Osteocyte (in vitro differentiated cells): ENCODE measurements around the gene INTS3. TPM values are rescaled to one million over a fixed set of nuclear protein-coding genes. Genes with fewer than 3 reads are reported as not detected.

ENCODE experiments used
- DNase-seq: peaks from one replicate; pipeline ENCODE4 v3.0.0; 2021; ENCODE audit warnings: mixed read lengths; ENCODE audit not compliant: unreplicated experiment; ENCODE audit errors: extremely low spot score
- H3K27ac Mint-ChIP-seq: one replicate; pipeline ENCODE4 v1.8.0; 2021; ENCODE audit warnings: mild to moderate bottlenecking, mixed read lengths; ENCODE audit not compliant: unreplicated experiment
- H3K27me3 Mint-ChIP-seq: one replicate; pipeline ENCODE4 v1.8.0; 2021; ENCODE audit warnings: mixed read lengths; ENCODE audit not compliant: unreplicated experiment
- H3K36me3 Mint-ChIP-seq: one replicate; pipeline ENCODE4 v1.8.0; 2021; ENCODE audit warnings: mixed read lengths; ENCODE audit not compliant: unreplicated experiment
- H3K4me1 Mint-ChIP-seq: one replicate; pipeline ENCODE4 v1.8.0; 2021; ENCODE audit warnings: mixed read lengths; ENCODE audit not compliant: unreplicated experiment
- H3K4me3 Mint-ChIP-seq: one replicate; pipeline ENCODE4 v1.8.0; 2021; ENCODE audit warnings: mild to moderate bottlenecking, moderate library complexity, mixed read lengths; ENCODE audit not compliant: unreplicated experiment
- H3K9me3 Mint-ChIP-seq: one replicate; pipeline ENCODE4 v1.8.0; 2021; ENCODE audit warnings: mixed read lengths; ENCODE audit not compliant: unreplicated experiment
- total RNA-seq: library from RNA; stranded (reverse); gene quantifications from 2 replicates; pipeline ENCODE4 v1.2.1, GENCODE V29; 2021
- TF ChIP-seq, protein P1 (sequence below): fragments of 200-600 bp; sonication (generic); IDR thresholded peaks from 2 replicates; pipeline ENCODE4 v1.5.0; 2021; ENCODE audit warnings: antibody characterized with exemption, mild to moderate bottlenecking, moderate library complexity

The INTS3 gene
- total RNA-seq, 1 donor from 2014 or later = 65.9 TPM

DNA sequence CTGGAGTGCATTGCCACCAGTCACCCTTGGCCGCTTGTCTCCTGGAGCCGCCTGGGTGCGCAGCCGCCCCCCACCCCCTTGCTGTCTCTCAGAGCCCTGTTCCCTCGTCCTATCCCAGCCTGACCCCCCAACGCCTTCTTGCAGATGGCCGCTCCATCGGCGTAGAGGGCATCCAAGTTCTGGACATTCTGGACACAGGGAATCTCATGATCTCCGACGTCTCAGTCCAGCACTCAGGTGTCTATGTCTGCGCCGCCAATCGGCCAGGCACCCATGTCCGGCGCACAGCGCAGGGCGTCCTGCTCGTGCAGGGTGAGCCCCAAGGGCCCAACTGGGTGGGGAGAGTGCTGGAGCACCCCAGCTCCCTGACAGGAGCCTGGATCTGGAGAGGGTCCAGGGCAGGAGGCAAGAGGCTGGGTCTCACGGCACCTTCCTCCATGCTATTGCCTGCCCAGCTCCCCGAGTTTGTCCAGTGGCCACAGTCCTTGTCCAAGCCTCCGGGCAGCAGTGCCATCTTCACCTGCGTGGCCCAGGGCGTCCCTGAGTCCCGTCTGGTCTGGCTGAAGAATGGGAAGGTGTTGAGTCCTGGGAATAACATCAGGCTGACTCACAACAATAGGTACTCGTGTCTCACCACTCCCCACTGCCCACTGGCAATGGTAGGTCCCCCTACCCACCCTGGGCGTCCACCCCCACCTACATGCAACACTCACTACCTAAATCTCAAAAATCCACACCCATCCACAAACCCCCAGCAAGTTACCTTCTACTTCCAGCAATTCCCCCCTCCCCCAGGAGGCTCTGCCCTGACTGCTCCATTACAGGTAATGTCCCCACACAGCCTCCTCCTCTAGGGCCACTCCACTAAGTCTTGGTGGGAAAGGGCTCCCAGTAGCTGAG is 72.0 kb downstream of the INTS3 start:
- H3K27me3 Mint-ChIP-seq = no peaks in the 10 kb centered on the region
- peaks cover 6% of the 10 kb centered on the region for H3K4me1 Mint-ChIP-seq
- H3K27ac Mint-ChIP-seq = no peak overlapping the region
- H3K36me3 Mint-ChIP-seq = peaks cover 8% of the 10 kb centered on the region
- TF ChIP-seq, protein P1, sequence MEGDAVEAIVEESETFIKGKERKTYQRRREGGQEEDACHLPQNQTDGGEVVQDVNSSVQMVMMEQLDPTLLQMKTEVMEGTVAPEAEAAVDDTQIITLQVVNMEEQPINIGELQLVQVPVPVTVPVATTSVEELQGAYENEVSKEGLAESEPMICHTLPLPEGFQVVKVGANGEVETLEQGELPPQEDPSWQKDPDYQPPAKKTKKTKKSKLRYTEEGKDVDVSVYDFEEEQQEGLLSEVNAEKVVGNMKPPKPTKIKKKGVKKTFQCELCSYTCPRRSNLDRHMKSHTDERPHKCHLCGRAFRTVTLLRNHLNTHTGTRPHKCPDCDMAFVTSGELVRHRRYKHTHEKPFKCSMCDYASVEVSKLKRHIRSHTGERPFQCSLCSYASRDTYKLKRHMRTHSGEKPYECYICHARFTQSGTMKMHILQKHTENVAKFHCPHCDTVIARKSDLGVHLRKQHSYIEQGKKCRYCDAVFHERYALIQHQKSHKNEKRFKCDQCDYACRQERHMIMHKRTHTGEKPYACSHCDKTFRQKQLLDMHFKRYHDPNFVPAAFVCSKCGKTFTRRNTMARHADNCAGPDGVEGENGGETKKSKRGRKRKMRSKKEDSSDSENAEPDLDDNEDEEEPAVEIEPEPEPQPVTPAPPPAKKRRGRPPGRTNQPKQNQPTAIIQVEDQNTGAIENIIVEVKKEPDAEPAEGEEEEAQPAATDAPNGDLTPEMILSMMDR = no peak
- no peak for DNase-seq
- no peaks in the 10 kb centered on the region for H3K9me3 Mint-ChIP-seq
- no peak overlapping the region for H3K4me3 Mint-ChIP-seq

DNA sequence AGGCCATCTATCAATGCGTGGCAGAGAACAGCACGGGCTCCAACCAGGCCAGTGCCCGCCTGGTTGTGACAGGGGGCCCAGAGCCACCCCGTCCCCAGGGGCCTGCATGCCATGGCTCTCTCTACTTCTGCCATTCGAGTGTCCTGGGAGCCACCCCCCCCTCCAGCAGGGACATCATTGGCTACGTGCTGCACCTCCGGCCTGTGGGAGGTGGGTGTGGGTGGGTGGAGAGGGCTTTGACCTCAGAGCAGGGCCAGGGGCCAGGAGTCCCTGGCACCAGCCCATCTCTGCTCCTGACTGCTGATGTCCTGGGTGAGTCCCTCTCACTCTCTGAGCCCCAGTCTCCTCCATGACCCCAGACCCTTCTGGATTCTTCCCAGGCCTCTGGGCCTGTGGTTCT is 72.7 kb downstream of the INTS3 start:
- peaks cover 8% of the 10 kb centered on the region for H3K36me3 Mint-ChIP-seq
- no peak overlapping the region for H3K4me3 Mint-ChIP-seq
- TF ChIP-seq, protein P1 = no peak
- DNase-seq = no peak
- H3K4me1 Mint-ChIP-seq = peaks cover 8% of the 10 kb centered on the region
- no peaks in the 10 kb centered on the region for H3K9me3 Mint-ChIP-seq
- no peak overlapping the region for H3K27ac Mint-ChIP-seq
- no peaks in the 10 kb centered on the region for H3K27me3 Mint-ChIP-seq

DNA sequence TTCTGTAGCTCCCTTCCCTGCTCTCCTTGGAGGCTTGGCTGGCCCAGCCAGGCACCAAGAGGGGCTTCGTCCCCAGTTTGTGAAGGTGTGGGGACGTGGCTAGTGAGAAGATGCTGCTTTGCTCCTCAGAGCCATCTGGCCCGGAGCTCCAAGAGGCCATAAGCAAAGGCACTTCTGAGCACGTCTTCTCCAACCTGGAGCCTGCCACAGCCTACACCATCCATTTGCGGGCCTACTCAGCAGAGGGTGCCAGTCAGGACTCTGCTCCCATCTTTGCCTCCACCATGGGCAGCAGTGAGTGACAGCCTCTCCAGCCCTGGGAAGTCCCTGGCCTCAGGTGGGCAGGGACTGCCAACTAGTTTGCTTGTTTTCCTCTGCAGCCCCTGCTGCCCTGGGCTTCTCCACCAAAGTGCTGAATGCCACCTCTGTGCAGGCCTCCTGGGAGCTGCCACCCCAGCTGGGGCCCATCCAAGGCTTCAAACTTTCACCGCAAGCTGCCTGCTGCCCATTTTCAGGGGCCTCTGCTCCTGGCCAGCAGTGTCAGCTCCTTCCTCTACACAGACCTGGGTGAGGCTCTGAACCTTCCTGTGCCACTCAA is 73.3 kb downstream of the INTS3 start:
- H3K27me3 Mint-ChIP-seq = no peaks in the 10 kb centered on the region
- H3K36me3 Mint-ChIP-seq = peaks cover 8% of the 10 kb centered on the region
- peaks cover 9% of the 10 kb centered on the region for H3K4me1 Mint-ChIP-seq
- TF ChIP-seq, protein P1 = no peak
- no peak for DNase-seq
- H3K27ac Mint-ChIP-seq = no peak overlapping the region
- H3K4me3 Mint-ChIP-seq = no peak overlapping the region
- H3K9me3 Mint-ChIP-seq = no peaks in the 10 kb centered on the region

DNA sequence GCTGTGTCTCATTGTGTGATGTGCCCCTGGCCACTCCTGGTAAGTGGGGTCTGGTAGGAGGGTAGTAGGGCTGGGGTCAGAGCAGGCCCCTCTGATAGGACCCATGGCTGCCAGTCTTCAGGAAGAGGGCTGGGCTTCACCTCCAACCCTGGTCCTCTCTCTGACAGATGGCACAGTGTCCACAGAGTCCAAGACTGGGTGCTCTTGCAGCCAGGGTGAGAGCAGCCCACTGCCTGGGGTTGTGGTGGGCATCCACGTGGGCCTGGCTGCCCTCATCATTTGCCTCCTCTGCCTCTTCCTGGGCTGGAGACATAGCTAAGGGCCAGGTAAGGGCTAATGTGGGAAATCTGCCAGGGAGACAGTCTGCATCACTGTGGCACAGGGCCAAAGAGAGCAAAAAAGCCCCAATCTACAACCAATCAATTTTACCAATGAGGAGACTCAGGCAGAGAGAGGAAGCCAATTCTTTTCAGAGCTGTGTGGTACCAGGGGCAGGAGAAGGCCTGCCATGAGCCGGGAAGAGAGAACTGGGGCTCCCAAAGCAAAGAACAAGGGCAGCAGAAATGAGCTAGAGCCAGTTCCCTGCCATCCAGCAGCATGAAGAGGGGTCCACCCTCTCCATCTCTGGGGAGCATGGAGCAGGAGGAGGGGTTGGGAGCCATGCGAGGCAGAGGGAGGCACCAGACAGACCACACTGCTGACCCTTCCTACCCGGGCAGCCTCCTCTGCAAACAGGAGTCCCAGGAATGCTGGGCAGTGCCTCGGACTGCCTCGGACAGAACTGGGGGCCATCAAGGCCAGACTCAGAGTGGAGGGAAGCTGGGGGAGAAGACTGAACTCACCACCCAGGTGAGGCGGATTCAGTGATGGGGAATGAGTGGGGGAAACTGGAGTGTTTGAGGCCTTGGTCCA is 74.2 kb downstream of the INTS3 start:
- H3K4me1 Mint-ChIP-seq = peaks cover 9% of the 10 kb centered on the region
- H3K27me3 Mint-ChIP-seq = no peaks in the 10 kb centered on the region
- TF ChIP-seq, protein P1 = no peak
- DNase-seq = no peak
- no peak overlapping the region for H3K27ac Mint-ChIP-seq
- no peaks in the 10 kb centered on the region for H3K9me3 Mint-ChIP-seq
- H3K4me3 Mint-ChIP-seq = no peak overlapping the region
- peaks cover 11% of the 10 kb centered on the region for H3K36me3 Mint-ChIP-seq
